ENCODE results near the gene HMGN5. TPM values are rescaled to one million over a fixed set of nuclear protein-coding genes. Genes with fewer than 3 reads are reported as not detected.

The HMGN5 gene
- polyA plus RNA-seq, 6 donors from 2014 or later: 1.5 to 7.5 (median 4.5) TPM

DNA sequence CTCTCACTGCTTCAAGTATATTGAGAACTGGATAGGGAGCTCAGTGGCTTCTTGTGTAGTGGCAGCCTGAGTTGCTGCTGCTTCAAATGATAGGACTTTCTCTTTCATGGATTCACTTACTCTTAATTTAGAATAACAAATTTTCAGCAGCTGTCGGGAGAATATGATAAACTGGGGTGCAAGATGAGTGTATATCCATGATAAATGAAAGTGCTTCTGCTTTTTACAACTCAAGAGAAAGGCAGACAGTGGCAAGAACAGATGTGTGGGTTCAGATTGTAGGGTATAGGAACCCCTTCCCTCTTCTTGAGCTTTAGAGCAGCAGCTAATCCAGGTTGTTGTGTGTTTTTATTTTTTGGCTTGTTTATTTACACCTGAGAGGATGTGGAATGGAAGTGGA lies 1.2 kb upstream of the HMGN5 start:
- H3K4me1 Mint-ChIP-seq: peaks cover 31 to 47% (median 42%) of the 10 kb centered on the region in 3 donors
- no peak for ATAC-seq (ENCODE audit: low read depth in 2 of 2)

DNA sequence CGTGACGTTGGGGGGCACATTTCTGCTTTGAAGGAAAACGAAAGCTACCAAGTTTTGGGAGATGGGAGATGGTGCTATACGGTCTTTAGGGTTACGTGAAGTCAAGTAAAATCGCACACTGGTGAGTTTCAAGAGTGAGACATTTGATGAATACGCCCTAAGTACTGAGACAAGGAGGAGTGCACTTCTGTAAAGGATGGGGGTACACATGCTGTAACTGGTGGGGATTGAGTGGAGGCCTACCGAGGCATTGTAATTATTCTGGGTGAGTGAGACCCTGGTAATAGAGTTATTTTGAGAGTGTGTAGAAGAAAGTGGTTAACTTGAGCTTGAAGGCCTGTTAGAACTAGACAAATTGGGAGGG lies 725 bp upstream of the HMGN5 start:
- Mint-ChIP-seq H3K27me3 (no peaks in the 10 kb centered on the region), H3K4me3 (peak overlapping the region; percentile 84 to 99 (median 94)), H3K36me3 (no peaks in the 10 kb centered on the region), H3K4me1 (peaks cover 35 to 46% (median 46%) of the 10 kb centered on the region in 3 donors), H3K27ac (peak overlapping the region; percentile 89 to 99 (median 95)), H3K9me3 (peaks cover 0 to 2% (median 0%) of the 10 kb centered on the region in 7 donors)
- DNase-seq (peak; percentile 18), ATAC-seq (ENCODE audit: low read depth in 2 of 2) (peak in 1 of 2 donors; percentile 5)

More for the DNA sequence above, 1.2 kb upstream of the HMGN5 start:
- H3K27me3 Mint-ChIP-seq: no peaks in the 10 kb centered on the region
- no peaks in the 10 kb centered on the region for H3K36me3 Mint-ChIP-seq
- peak overlapping the region; percentile 89 to 99 (median 95) for H3K27ac Mint-ChIP-seq
- H3K4me3 Mint-ChIP-seq: peak overlapping the region; percentile 84 to 99 (median 94)
- DNase-seq: no peak
- H3K9me3 Mint-ChIP-seq: peaks cover 0 to 2% (median 0%) of the 10 kb centered on the region in 7 donors

DNA sequence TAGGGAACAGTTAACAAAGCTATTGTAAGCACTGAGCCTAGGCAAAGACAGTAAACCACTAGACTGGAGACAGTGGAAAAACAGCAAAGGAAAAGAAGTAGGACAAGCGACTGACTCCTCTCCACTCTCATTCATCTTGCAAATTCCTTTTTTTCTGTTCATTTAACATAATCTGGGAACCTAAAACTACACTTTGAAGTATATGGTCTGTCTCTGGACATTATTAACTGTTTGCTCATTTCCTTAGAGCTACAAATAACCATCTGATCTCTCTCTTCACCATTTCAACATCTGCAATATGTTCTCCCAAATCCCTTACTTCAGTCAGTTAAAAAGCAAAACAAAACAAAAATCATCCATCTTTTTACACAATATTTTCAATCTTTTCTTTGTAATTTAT lies 642 bp downstream of the HMGN5 start:
- ATAC-seq (ENCODE audit: low read depth in 2 of 2) (no peak), DNase-seq (no peak)
- Mint-ChIP-seq H3K4me1 (peaks cover 28 to 38% (median 38%) of the 10 kb centered on the region in 3 donors), H3K4me3 (peak overlapping the region; percentile 84 to 99 (median 94)), H3K36me3 (no peaks in the 10 kb centered on the region), H3K27ac (peak overlapping the region; percentile 89 to 99 (median 95)), H3K9me3 (peaks cover 0 to 2% (median 0%) of the 10 kb centered on the region in 7 donors), H3K27me3 (no peaks in the 10 kb centered on the region)

DNA sequence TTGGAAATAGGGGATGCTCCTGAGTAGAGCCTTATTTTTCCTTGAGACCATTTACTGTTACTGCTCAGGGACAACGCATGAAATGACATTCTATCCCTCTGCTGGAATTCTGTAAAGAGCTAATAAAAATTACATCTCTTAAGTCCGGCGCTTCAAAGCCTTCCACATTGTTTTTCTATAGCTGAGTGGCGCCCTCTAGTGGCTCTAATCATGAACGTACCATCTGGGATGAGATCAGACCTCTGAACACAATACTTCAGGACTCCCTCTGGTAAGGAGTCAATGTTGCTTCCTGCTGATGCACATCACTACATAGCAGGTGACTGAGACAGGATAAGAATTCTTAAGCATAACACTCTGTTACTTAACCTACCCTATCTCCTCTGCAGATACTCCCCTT lies 6.0 kb downstream of the HMGN5 start:
- Mint-ChIP-seq H3K9me3 (no peaks in the 10 kb centered on the region), H3K36me3 (no peaks in the 10 kb centered on the region), H3K4me1 (peaks cover 5 to 10% (median 6%) of the 10 kb centered on the region in 3 donors), H3K27ac (no peak overlapping the region), H3K4me3 (peak overlapping the region in 1 of 8 donors; percentile 29), H3K27me3 (no peaks in the 10 kb centered on the region)
- ATAC-seq (ENCODE audit: low read depth in 2 of 2): peak; percentile 59 to 72
- DNase-seq: peak; percentile 33

DNA sequence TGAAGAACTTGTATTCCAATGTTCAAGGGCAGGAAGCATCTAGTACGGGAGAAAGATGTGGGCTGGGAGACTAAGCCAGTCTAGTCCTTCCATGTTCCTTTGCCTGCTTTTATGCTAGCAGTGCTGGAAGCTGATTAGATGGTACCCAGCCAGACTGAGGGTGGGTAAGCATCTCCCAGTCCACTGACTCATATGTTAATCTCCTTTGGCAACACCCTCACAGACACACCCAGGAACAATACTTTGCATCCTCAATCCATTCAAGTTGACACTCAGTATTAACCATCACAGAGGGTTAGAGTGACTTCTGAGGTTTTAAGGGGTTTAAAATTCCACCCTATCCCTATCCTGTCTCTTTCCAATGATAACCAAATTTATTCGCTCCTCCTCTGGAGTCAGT lies 6.5 kb downstream of the HMGN5 start:
- ATAC-seq (ENCODE audit: low read depth in 2 of 2) (no peak), DNase-seq (no peak)
- H3K9me3 Mint-ChIP-seq: no peaks in the 10 kb centered on the region
- H3K4me1 Mint-ChIP-seq: peaks cover 5 to 10% (median 6%) of the 10 kb centered on the region in 3 donors
- no peaks in the 10 kb centered on the region for H3K27me3 Mint-ChIP-seq
- H3K27ac Mint-ChIP-seq: no peak overlapping the region
- no peaks in the 10 kb centered on the region for H3K36me3 Mint-ChIP-seq
- no peak overlapping the region for H3K4me3 Mint-ChIP-seq

DNA sequence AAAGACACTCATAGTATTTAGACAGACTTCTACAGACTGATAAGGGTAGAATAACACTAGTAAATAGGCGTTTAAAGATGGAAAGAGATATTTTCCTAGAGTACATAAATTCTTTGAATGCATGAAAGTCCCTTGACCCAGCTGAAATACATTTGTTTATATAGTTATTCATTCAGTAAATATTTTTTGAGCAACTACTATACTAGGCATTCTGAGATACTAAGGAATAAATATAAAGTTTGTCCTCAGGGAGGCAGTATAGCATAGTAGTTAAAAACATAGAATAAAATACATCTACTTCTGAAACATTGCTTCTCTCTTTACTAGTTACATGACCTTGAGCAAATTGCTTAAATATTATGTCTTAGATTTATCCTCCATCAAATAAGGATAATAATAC lies 27.4 kb downstream of the HMGN5 start:
- Mint-ChIP-seq H3K4me3 (no peak overlapping the region), H3K4me1 (no peaks in the 10 kb centered on the region), H3K27ac (no peak overlapping the region), H3K27me3 (no peaks in the 10 kb centered on the region), H3K9me3 (peaks cover 0 to 3% (median 0%) of the 10 kb centered on the region in 7 donors), H3K36me3 (no peaks in the 10 kb centered on the region)
- no peak for ATAC-seq (ENCODE audit: low read depth in 2 of 2)
- no peak for DNase-seq

DNA sequence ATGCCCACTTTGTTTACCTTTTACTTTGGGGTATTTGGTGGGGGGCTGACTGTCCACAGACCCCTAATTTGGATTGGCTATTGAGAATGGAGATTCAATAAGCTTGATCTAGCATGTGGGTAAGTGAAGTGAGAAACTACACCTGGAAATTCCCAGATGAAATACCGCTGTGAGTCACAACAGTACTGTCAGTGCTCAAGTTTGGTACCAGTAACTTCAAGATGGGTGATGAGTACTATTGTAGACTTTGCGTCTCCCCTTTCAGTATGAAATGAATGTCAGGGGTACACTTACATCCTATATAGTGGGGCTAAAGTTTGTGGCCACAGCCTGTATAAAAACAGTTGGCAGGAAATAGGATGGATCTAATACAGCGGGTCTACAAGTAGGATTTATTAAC lies 33.3 kb downstream of the HMGN5 start:
- DNase-seq (no peak), ATAC-seq (ENCODE audit: low read depth in 2 of 2) (no peak)
- Mint-ChIP-seq H3K27me3 (peaks cover 0 to 8% (median 0%) of the 10 kb centered on the region in 3 donors), H3K9me3 (no peaks in the 10 kb centered on the region), H3K27ac (peak overlapping the region in 1 of 6 donors; percentile 17), H3K36me3 (no peaks in the 10 kb centered on the region), H3K4me1 (no peaks in the 10 kb centered on the region), H3K4me3 (no peak overlapping the region)

DNA sequence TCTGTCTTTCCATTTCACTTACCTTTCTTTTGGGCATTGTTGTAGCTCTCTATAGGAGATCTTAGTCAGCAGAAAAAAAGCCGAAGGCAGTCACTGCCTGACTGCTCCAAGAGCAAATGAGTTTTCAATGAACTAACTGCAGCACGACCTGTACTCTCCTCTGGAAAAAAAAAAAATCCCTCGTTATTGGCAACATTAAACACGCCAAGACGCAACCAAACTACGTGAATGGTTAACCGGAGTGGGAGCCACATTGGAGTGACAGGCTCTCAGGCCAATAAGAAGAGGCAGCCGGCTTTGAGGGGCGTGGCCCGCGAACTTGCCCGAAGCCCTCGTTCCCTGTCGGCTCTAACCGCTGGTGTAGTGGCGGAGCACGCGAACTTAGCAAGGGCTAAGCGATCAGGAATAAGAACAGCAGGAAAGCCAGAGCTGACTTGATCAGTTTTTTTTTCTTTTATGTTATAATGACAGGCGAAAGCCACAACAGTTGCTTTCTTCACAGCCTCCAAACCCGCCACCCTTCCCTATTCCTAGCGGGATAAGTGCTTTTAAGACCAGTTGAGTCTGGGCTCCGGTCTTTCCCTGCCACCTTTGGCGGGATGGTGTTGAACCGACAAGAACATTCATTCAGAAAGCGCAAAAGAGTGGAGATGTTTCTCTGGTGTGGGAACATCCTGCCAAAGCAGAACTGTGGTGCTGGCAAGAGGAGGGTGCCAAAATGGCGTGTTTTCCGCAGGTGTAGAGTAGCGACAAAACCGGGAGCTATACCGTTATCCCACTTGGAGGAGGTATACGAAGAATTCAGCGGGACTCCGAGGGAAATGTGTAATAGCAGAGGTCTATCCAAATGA lies 80.0 kb downstream of the HMGN5 start:
- no peaks in the 10 kb centered on the region for H3K9me3 Mint-ChIP-seq
- DNase-seq (peak; percentile 81), ATAC-seq (ENCODE audit: low read depth in 2 of 2) (peak; percentile 93 to 95)
- H3K36me3 Mint-ChIP-seq: no peaks in the 10 kb centered on the region
- peak overlapping the region; percentile 90 to 99 (median 96) for H3K4me3 Mint-ChIP-seq
- peak overlapping the region in 5 of 6 donors; percentile 66 to 90 (median 86) for H3K27ac Mint-ChIP-seq
- H3K27me3 Mint-ChIP-seq: peaks cover 0 to 5% (median 0%) of the 10 kb centered on the region in 3 donors
- H3K4me1 Mint-ChIP-seq: peaks cover 0 to 5% (median 2%) of the 10 kb centered on the region in 3 donors

DNA sequence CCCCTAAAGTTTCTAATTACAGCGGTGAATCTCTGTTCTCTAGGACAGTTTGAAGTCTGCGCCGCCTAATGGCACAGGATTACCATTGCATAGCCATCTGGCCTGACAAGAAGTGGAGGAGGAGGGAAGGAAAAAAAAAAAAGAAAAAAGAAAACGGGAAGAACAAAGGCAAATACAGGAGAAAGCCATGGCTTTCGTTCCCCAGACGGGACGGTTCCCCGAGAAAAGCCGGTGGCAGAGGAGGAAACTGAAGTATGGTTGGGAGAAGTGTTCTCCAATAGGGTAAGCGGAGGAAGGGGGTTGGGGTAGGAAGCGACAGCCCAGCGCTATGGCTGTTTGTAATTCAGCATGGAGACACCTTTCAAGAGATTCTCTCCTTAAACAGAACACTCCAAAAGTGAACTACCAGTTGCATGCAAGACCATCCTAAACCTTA lies 80.8 kb downstream of the HMGN5 start:
- Mint-ChIP-seq H3K27ac (peak overlapping the region in 4 of 6 donors; percentile 15 to 69 (median 46)), H3K4me1 (peaks cover 0 to 5% (median 2%) of the 10 kb centered on the region in 3 donors), H3K9me3 (no peaks in the 10 kb centered on the region), H3K36me3 (no peaks in the 10 kb centered on the region), H3K4me3 (peak overlapping the region; percentile 90 to 99 (median 96)), H3K27me3 (peaks cover 0 to 5% (median 0%) of the 10 kb centered on the region in 3 donors)
- peak; percentile 50 to 57 for ATAC-seq (ENCODE audit: low read depth in 2 of 2)
- DNase-seq: peak; percentile 38

DNA sequence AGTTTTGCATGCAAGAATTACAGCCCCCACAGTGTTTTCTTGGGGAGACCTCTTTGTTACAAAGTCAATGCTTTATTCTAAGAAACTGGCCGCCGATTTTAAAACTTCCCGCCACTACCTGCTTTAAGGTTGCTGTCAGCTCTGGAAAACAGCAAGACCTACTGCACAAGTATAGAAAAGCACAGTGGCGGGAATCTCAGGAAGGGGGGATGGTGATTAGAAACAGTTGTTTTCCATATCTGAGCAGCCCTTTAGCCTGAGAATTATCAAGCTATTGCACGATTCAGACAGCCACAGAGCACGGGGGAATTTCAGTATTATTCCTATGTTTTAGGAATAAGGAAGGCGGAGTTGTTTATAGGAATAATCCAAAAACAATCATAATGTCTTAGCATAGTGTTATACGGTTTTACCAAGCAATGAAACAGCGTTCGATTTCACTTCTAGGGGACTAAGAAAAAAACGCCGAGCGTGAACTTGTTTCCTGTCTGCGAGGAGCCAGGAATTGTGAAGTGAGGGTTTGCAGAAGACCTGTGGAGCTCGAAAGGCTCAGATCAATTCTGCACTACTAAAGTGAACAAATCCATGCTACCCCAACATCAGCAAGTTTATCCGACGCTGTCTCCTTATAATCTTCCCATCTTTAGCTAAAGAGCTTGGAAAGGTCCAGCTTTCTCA lies 81.3 kb downstream of the HMGN5 start:
- Mint-ChIP-seq H3K4me1 (peaks cover 0 to 5% (median 2%) of the 10 kb centered on the region in 3 donors), H3K4me3 (peak overlapping the region; percentile 90 to 99 (median 96)), H3K27ac (peak overlapping the region in 3 of 6 donors; percentile 49 to 69 (median 66)), H3K9me3 (no peaks in the 10 kb centered on the region), H3K27me3 (peaks cover 0 to 5% (median 0%) of the 10 kb centered on the region in 3 donors), H3K36me3 (no peaks in the 10 kb centered on the region)
- peak; percentile 20 to 27 for ATAC-seq (ENCODE audit: low read depth in 2 of 2)
- no peak for DNase-seq

DNA sequence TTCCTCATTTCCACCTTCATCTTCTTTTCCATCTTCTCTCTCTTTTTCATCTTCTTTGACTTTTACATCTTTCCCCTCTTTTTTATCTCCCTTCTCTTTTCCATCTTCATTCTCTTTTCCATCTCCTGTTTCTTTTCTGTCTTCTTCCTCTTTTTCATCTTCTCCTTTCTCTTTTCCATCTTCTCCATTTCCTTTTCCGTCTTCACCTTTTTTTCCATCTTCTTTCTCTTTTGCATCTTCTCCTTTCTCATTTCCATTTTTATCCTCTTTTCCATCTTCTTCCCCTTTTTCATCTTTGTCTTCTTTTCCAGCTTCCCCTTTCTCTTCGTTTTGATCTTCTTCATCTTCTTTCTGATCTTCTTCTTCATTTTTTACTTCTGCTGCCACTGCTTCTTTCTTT lies 87.0 kb downstream of the HMGN5 start:
- Mint-ChIP-seq H3K4me1 (no peaks in the 10 kb centered on the region), H3K27ac (peak overlapping the region in 2 of 6 donors; percentile 2 to 34), H3K36me3 (no peaks in the 10 kb centered on the region), H3K9me3 (no peaks in the 10 kb centered on the region), H3K4me3 (no peak overlapping the region), H3K27me3 (no peaks in the 10 kb centered on the region)
- ATAC-seq (ENCODE audit: low read depth in 2 of 2) (no peak), DNase-seq (no peak)

DNA sequence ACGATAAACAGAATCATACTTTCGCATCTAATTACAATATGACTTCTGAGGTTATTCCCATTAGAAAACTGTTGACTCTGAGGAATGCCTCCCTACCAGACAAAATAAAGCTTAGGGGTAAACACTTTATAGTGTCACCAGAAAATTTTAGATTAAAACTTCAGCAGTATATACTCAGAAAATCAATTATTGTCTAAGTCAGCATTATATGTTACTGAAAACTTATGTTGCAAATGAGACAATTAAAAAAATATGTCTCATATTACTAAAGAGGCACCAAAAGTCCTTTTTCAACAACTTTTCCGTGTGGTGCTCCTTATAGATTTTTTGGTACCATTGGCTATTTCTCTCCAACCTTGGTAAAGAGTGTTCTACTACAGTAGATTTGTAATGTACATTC lies 91.4 kb downstream of the HMGN5 start:
- ATAC-seq (ENCODE audit: low read depth in 2 of 2) (no peak), DNase-seq (no peak)
- no peak overlapping the region for H3K4me3 Mint-ChIP-seq
- no peaks in the 10 kb centered on the region for H3K4me1 Mint-ChIP-seq
- peaks cover 5 to 10% of the 10 kb centered on the region in 2 donors for H3K36me3 Mint-ChIP-seq
- peaks cover 0 to 6% (median 0%) of the 10 kb centered on the region in 3 donors for H3K27me3 Mint-ChIP-seq
- no peak overlapping the region for H3K27ac Mint-ChIP-seq
- peaks cover 0 to 28% (median 6%) of the 10 kb centered on the region in 7 donors for H3K9me3 Mint-ChIP-seq

DNA sequence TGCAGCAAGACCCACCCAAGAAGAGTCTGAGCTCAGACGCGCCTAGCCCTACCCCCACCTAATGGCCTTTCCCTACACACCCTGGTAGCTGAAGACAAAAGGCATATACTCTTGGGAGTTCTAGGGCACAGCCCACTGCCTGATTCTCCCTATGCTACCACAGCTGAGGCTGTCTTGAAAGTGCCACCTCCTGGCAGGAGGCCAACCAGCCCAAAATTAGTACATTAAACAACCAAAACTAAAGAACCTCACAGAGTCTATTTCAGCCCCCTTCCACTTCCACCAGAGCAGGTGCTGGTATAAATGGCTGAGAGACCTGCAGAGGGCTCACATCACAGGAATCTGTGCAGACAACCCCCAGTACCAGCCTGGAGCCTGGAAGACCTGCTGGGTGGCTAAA lies 119.1 kb downstream of the HMGN5 start:
- Mint-ChIP-seq H3K27me3 (peaks cover 0 to 7% (median 0%) of the 10 kb centered on the region in 3 donors), H3K9me3 (peaks cover 4 to 37% (median 11%) of the 10 kb centered on the region in 7 donors), H3K36me3 (no peaks in the 10 kb centered on the region), H3K4me1 (no peaks in the 10 kb centered on the region), H3K27ac (no peak overlapping the region), H3K4me3 (no peak overlapping the region)
- no peak for DNase-seq
- no peak for ATAC-seq (ENCODE audit: low read depth in 2 of 2)
